GM21447 (cell line): ENCODE data around the gene PNMA8B.
"Not testable (repeated sequence)": the region's sequence is repeated elsewhere in the genome, so short reads cannot be mapped to it uniquely, and the experiment has no call there.

ENCODE experiments used
- ATAC-seq: cut with Tn5 transposase; IDR thresholded peaks from one replicate; pipeline ENCODE4 v1.9.1; 2021; ENCODE audit not compliant: unreplicated experiment

Gene PNMA8B

GRCh38 chr19:46514589-46515289 is 19.1 kb upstream of the PNMA8B start:
- ATAC-seq: no peak

- ATAC-seq: no peak
Measured at GRCh38 chr19:46513461-46514236, 18.0 kb upstream of the PNMA8B start.

- ATAC-seq: no peak
Measured at GRCh38 chr19:46511237-46511636, 15.6 kb upstream of the PNMA8B start.

GRCh38 chr19:46508206-46508605 is 12.5 kb upstream of the PNMA8B start:
- ATAC-seq: no peak

GRCh38 chr19:46503848-46504453 is 8.3 kb upstream of the PNMA8B start:
- ATAC-seq: no peak

GRCh38 chr19:46502891-46503290 is 7.2 kb upstream of the PNMA8B start:
- ATAC-seq: no peak

GRCh38 chr19:46499692-46500091 is 4.0 kb upstream of the PNMA8B start:
- no peak for ATAC-seq

- no peak for ATAC-seq
Measured at GRCh38 chr19:46497773-46498172, 2.1 kb upstream of the PNMA8B start.

GRCh38 chr19:46496886-46497285 is 1.2 kb upstream of the PNMA8B start:
- not testable (repeated sequence) for ATAC-seq

- ATAC-seq: no peak
Measured at GRCh38 chr19:46496304-46496703, 637 bp upstream of the PNMA8B start.

GRCh38 chr19:46494941-46495785 is 504 bp downstream of the PNMA8B start:
- no peak for ATAC-seq

- ATAC-seq: no peak
Measured at GRCh38 chr19:46494146-46494940, 1.3 kb downstream of the PNMA8B start.

- no peak for ATAC-seq
Measured at GRCh38 chr19:46493236-46494145, 2.2 kb downstream of the PNMA8B start.

GRCh38 chr19:46492841-46493235 is 2.8 kb downstream of the PNMA8B start:
- ATAC-seq: no peak

GRCh38 chr19:46491975-46492682 is 3.5 kb downstream of the PNMA8B start:
- ATAC-seq: no peak

- ATAC-seq: no peak
Measured at GRCh38 chr19:46490774-46491173, 4.9 kb downstream of the PNMA8B start.

- ATAC-seq: no peak
Measured at GRCh38 chr19:46489445-46490272, 6.0 kb downstream of the PNMA8B start.

GRCh38 chr19:46488551-46488950 is 7.1 kb downstream of the PNMA8B start:
- no peak for ATAC-seq
